ENCODE results near the gene ZRSR2. TPM values are rescaled to one million over a fixed set of nuclear protein-coding genes. Genes with fewer than 3 reads are reported as not detected.

ZRSR2 gene
- total RNA-seq, 6 donors from 2014 or later = 8.2 to 46.1 (median 15.4) TPM

DNA sequence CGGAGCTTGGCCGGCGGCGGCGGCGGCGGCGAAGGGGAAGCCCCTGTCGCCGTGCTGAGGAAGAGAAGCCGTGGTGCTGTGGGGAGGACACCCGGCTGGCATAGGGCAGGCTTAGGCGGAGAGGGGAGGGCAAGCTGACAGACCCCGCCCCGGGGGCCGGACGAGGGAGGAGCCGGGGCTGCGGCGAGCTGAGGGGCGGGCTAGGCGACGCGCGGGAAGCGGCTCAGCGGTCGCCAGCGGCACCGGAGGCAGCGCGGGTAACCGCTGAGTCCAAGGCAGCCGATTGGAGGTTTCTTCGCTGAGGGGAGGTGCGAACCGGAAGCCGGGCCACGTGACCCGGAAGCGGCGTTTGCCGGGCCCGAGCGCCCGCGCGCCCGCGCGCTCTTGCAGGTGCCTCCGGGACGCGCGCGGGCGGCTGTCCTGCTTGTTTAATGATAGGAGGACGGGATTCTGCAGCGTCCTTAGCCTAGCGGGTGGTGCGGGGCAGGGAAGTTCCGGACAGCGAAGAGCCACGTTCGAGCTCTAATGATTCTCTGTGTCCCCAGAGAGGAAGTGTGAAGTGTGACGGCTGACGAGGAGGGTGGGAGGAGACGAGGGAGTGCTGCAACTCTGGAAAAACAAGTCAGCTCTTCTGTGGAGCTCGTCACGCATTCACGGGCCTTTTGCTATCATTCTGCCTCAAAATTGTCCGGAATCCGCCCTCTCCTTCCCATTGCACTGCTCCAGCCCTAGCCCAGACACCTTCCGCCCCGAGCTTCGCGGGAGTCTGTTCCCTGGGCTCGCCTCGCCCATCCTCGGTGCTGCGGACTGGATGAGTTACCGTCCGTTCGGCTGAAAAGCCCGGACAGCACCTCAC is 64.7 kb downstream of the ZRSR2 start, which contains the start of gene AP1S2:
Gene AP1S2, minus strand, starts transcription at position 102 of the 856 bp plus-strand sequence. CDS start 2,289 bp downstream, outside the sequence.
- H3K36me3 ChIP-seq = no peaks in the 10 kb centered on the region
- TF ChIP-seq POLR2AphosphoS5 (IDR thresholded peaks at IDR 0.05) (peak; percentile 63 to 72), CTCF (IDR thresholded peaks at IDR 0.05) (peak in 1 of 6 experiments; percentile 17), EP300 (IDR thresholded peaks at IDR 0.05) (peak in 1 of 4 donors; percentile 62), POLR2A (IDR thresholded peaks at IDR 0.05) (peak; percentile 28 to 84 (median 57))
- no peaks in the 10 kb centered on the region for H3K9me3 ChIP-seq
- DNase-seq = peak; percentile 98
- peak within 1 kb of the TSS; percentile 70 to 88 (median 80) for H3K4me3 ChIP-seq
- H3K27me3 ChIP-seq = no peaks in the 10 kb centered on the region
- WGBS, 2 donors = 0 to 1% methylated on average over 3 to 53 of the region's 85 CpGs
- peaks cover 0 to 22% (median 9%) of the 10 kb centered on the region in 4 donors for H3K4me1 ChIP-seq
- peak within 1 kb of the TSS; percentile 90 to 95 (median 92) for H3K27ac ChIP-seq
- peak; percentile 99 to 100 for ATAC-seq (ENCODE audit: low FRiP score in 2 of 2)

DNA sequence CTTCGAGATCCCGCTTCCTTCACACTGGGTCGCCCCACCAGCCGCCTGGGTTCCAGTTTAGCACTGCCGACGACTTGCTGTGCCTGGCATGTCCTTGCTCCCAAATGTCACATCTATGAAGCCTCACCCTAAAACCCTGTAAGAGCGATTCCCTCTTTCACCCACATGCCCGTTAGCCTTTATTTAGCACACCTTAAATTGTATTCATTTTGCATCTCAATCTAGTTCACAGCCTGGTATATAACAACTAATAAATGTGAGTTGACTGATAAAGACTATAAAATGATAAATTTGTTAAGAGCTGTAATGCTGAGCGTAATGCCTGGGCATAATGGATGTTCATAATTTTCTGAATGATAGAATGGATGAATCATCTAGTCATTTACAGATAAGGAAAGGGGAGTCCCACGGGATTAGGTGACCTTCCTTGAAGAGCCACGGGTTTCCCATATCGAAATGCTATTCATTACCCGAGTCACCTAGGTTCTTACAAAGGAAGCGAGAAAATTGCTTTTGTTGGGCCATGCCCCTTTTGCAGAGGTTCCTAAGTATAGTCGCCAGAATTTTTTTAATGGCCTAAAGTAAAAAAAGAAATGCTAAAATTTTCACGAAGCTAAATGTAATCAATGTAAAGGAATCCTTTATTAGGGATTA is 65.4 kb downstream of the ZRSR2 start:
- peaks cover 0 to 22% (median 8%) of the 10 kb centered on the region in 4 donors for H3K4me1 ChIP-seq
- no peaks in the 10 kb centered on the region for H3K9me3 ChIP-seq
- 15 to 18% methylated on average over 12 to 16 of the region's 16 CpGs for WGBS, 2 donors
- no peaks in the 10 kb centered on the region for H3K27me3 ChIP-seq
- peak overlapping the region; percentile 65 to 88 (median 76) for H3K4me3 ChIP-seq
- TF ChIP-seq POLR2A (IDR thresholded peaks at IDR 0.05) (no peak), CTCF (IDR thresholded peaks at IDR 0.05) (no peak)
- no peaks in the 10 kb centered on the region for H3K36me3 ChIP-seq
- DNase-seq = no peak
- H3K27ac ChIP-seq = peak overlapping the region; percentile 90 to 95 (median 92)
- ATAC-seq (ENCODE audit: low FRiP score in 2 of 2) = no peak

GRCh38 chrX:15856222-15856587 is 65.9 kb downstream of the ZRSR2 start:
- Histone ChIP-seq H3K27ac (no peak overlapping the region), H3K27me3 (no peaks in the 10 kb centered on the region), H3K4me3 (no peak overlapping the region), H3K36me3 (no peaks in the 10 kb centered on the region), H3K9me3 (no peaks in the 10 kb centered on the region), H3K4me1 (peaks cover 0 to 22% (median 8%) of the 10 kb centered on the region in 4 donors)
- TF ChIP-seq POLR2AphosphoS5 (IDR thresholded peaks at IDR 0.05) = no peak
- no peak for TF ChIP-seq POLR2A (IDR thresholded peaks at IDR 0.05)
- 60 to 65% methylated on average over 4 of the region's 4 CpGs for WGBS, 2 donors
- DNase-seq = no peak
- no peak for ATAC-seq (ENCODE audit: low FRiP score in 2 of 2)

- TF ChIP-seq EP300 (IDR thresholded peaks at IDR 0.05) (no peak), POLR2AphosphoS5 (IDR thresholded peaks at IDR 0.05) (no peak), POLR2A (IDR thresholded peaks at IDR 0.05) (no peak), CTCF (IDR thresholded peaks at IDR 0.05) (no peak)
- DNase-seq (no peak), ATAC-seq (ENCODE audit: low FRiP score in 2 of 2) (no peak)
- no peaks in the 10 kb centered on the region for H3K27me3 ChIP-seq
- H3K9me3 ChIP-seq = no peaks in the 10 kb centered on the region
- no peak overlapping the region for H3K27ac ChIP-seq
- 55 to 67% methylated on average over 1 of the region's 1 CpG for WGBS, 2 donors
- H3K36me3 ChIP-seq = no peaks in the 10 kb centered on the region
- no peak overlapping the region for H3K4me3 ChIP-seq
- peaks cover 0 to 22% (median 8%) of the 10 kb centered on the region in 4 donors for H3K4me1 ChIP-seq
Measured at GRCh38 chrX:15856636-15857035, 66.4 kb downstream of the ZRSR2 start.

DNA sequence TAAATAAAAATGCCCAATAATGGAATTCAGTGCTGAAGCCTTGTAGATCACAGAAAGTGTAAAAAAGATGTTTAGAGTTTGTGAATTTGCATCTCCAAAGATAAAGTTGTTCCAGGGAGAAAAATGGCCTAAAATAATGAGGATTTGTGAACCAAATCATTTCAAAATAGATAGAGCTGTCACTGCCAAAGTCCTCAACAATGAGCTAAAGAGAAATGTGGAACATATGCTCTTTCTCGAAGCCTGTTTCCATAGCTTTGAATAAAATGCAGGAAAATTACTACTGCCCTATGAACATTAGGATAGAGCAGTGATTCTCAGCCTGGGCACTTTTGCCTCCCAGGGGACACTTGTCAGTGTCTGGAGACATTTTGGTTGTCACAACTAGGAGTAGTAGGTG is 67.8 kb downstream of the ZRSR2 start:
- WGBS, 2 donors = 78 to 81% methylated on average over 1 of the region's 1 CpG
- H3K4me3 ChIP-seq = no peak overlapping the region
- no peak for DNase-seq
- no peak overlapping the region for H3K27ac ChIP-seq
- TF ChIP-seq POLR2AphosphoS5 (IDR thresholded peaks at IDR 0.05) (no peak), POLR2A (IDR thresholded peaks at IDR 0.05) (no peak), EP300 (IDR thresholded peaks at IDR 0.05) (no peak), CTCF (IDR thresholded peaks at IDR 0.05) (no peak)
- no peaks in the 10 kb centered on the region for H3K27me3 ChIP-seq
- H3K9me3 ChIP-seq = no peaks in the 10 kb centered on the region
- ATAC-seq (ENCODE audit: low FRiP score in 2 of 2) = no peak
- peaks cover 0 to 22% (median 8%) of the 10 kb centered on the region in 4 donors for H3K4me1 ChIP-seq
- no peaks in the 10 kb centered on the region for H3K36me3 ChIP-seq
